HepG2 (cell line): ENCODE data around the gene TNRC18. TPM values are rescaled to one million over a fixed set of nuclear protein-coding genes. Genes with fewer than 3 reads are reported as not detected.

Source experiments
- ATAC-seq: fragments of 200-7000 bp; cut with Tn5 transposase; 3 replicates; pipeline ENCODE4 v1.9.1; 2020; ENCODE audit warnings: mild to moderate bottlenecking, moderate library complexity
- BruUV-seq: library from RNA; stranded (reverse); fragments of 400-500 nt; replicated peaks from 2 replicates; lab custom pipeline; 2021; lab: Mats Ljungman, UMichigan
- CTCF ChIA-PET: fragments of 300-600 bp; formaldehyde crosslinking; extraction: SDS; loops from one replicate; lab custom pipeline; 2021; ENCODE audit warnings: low total read pairs, inconsistent platforms, low intra/inter-chr PET ratio; lab: Yijun Ruan, JAX
- POLR2A ChIA-PET: fragments of 350-600 bp; sonication (Branson Sonifier 250); formaldehyde crosslinking; loops from one replicate; lab custom pipeline; 2020; ENCODE audit warnings: antibody characterized with exemption, inconsistent platforms; lab: Yijun Ruan, JAX
- DNase-seq: peaks from one replicate; pipeline ENCODE4 v3.0.0-alpha.2; 2015; ENCODE audit warnings: low spot score
- FAIRE-seq: peaks from 3 replicates; lab custom pipeline; 2011; peaks lifted over from hg19 to GRCh38; lab: Jason Lieb, UNC
- H2AFZ ChIP-seq: one replicate; pipeline ENCODE4 v1.6.1; 2011; ENCODE audit warnings: low read length, inconsistent platforms
- H3K27ac ChIP-seq: fragments of 300-600 bp; 3 replicates; pipeline ENCODE4 v1.8.0; 2011; ENCODE audit warnings: mixed run types, mild to moderate bottlenecking, mixed read lengths, low read length, inconsistent platforms; ENCODE audit not compliant: insufficient read depth; ENCODE audit errors: extremely low read length
- H3K27me3 ChIP-seq, 2 experiments: fragments of 200-600 bp in 1 of 2; 2 replicates in 1 of 2; 3 replicates in 1 of 2; pipeline versions ENCODE4 v1.6.0 to v1.8.0; 2011; ENCODE audit warnings: low read length in 2 of 2, mild to moderate bottlenecking in 2 of 2, moderate library complexity in 2 of 2, inconsistent platforms in 1 of 2; ENCODE audit not compliant: insufficient read depth in 2 of 2, control insufficient read depth in 1 of 2
- H3K36me3 ChIP-seq, 2 experiments: fragments of 200-600 bp in 1 of 2; replicated peaks in 1 of 2; 2 replicates in 1 of 2; 3 replicates in 1 of 2; pipeline versions ENCODE4 v1.5.1 to v1.8.0; 2011; ENCODE audit warnings: low read length in 2 of 2, inconsistent platforms in 1 of 2; ENCODE audit not compliant: insufficient read depth in 2 of 2, control insufficient read depth in 1 of 2
- H3K4me1 ChIP-seq: 2 replicates; pipeline ENCODE4 v1.5.1; 2012; ENCODE audit warnings: low read length, inconsistent platforms; ENCODE audit not compliant: insufficient read depth
- H3K4me2 ChIP-seq: 2 replicates; pipeline ENCODE4 v1.6.0; 2011; ENCODE audit warnings: low read depth, low read length, inconsistent platforms
- H3K4me3 ChIP-seq, 3 experiments: fragments of 200-600 bp in 1 of 3; sonication (generic), shearing (Covaris generic) in 1 of 3; replicated peaks in 1 of 3; 2 replicates each; pipeline ENCODE4 v1.5.1; 2011 to 2016; ENCODE audit warnings: low read length in 3 of 3, inconsistent platforms in 2 of 3, low read depth in 2 of 3, mild to moderate bottlenecking in 2 of 3, control low read depth in 1 of 3, mixed read lengths in 1 of 3; ENCODE audit not compliant: insufficient read depth in 1 of 3
- H3K79me2 ChIP-seq: one replicate; pipeline ENCODE4 v1.6.1; 2011; ENCODE audit warnings: low read length, inconsistent platforms; ENCODE audit not compliant: insufficient read depth
- H3K9ac ChIP-seq: 2 replicates; pipeline ENCODE4 v1.6.0; 2011; ENCODE audit warnings: mild to moderate bottlenecking, low read depth, low read length, inconsistent platforms; ENCODE audit not compliant: insufficient read depth
- H3K9me3 ChIP-seq: 2 replicates; pipeline ENCODE4 v1.5.1; 2012; ENCODE audit warnings: mild to moderate bottlenecking, low read length
- H4K20me1 ChIP-seq: 2 replicates; pipeline ENCODE4 v1.6.0; 2011; ENCODE audit warnings: inconsistent platforms, mild to moderate bottlenecking, low read length, moderate library complexity; ENCODE audit not compliant: insufficient read depth
- AGO2 ChIP-seq: fragments of 200-400 bp; formaldehyde crosslinking; optimal IDR thresholded peaks from 2 replicates; pipeline ENCODE3; 2017; ENCODE audit warnings: mild to moderate bottlenecking, low read depth, low read length, moderate library complexity
- ATF4 ChIP-seq, 2 experiments: fragments of 450-650 bp in 1 of 2; sonication (generic) in 1 of 2; formaldehyde crosslinking; IDR thresholded peaks; 2 replicates each; pipeline versions ENCODE4 v1.5.0 to v1.8.0; 2020 to 2022; ENCODE audit warnings: mild to moderate bottlenecking in 1 of 2, missing genetic modification reagents in 1 of 2
- BORCS8-MEF2B ChIP-seq: sonication (generic); formaldehyde crosslinking; IDR thresholded peaks from 2 replicates; pipeline ENCODE4 v1.8.0; 2022; ENCODE audit warnings: mild to moderate bottlenecking, missing genetic modification reagents
- FOXK1 ChIP-seq: sonication (generic); formaldehyde crosslinking; IDR thresholded peaks from 2 replicates; pipeline ENCODE4 v1.4.0; 2020; ENCODE audit warnings: low read depth, missing genetic modification reagents, borderline replicate concordance
- HMGA1 ChIP-seq: sonication (generic); formaldehyde crosslinking; conservative IDR thresholded peaks from 2 replicates; pipeline ENCODE4 v1.4.0; 2020; ENCODE audit warnings: missing genetic modification reagents
- MAFG ChIP-seq: sonication (generic); formaldehyde crosslinking; IDR thresholded peaks from 2 replicates; pipeline ENCODE4 v1.5.1; 2020; ENCODE audit warnings: mild to moderate bottlenecking, missing genetic modification reagents
- MLLT10 ChIP-seq: sonication (generic); formaldehyde crosslinking; IDR thresholded peaks from 2 replicates; pipeline ENCODE4 v1.4.0; 2020; ENCODE audit warnings: missing genetic modification reagents
- PREB ChIP-seq: sonication (generic); formaldehyde crosslinking; IDR thresholded peaks from 2 replicates; pipeline ENCODE4 v1.4.0; 2020; ENCODE audit warnings: missing genetic modification reagents
- RFX1 ChIP-seq: fragments of 450-650 bp; IDR thresholded peaks from 2 replicates; pipeline ENCODE4 v1.6.1; 2017
- SUZ12 ChIP-seq: fragments of 150-350 bp; IDR thresholded peaks from 2 replicates; pipeline ENCODE4 v1.6.1; 2014; ENCODE audit warnings: low read depth, low read length
- ZBTB7B ChIP-seq: sonication (generic); formaldehyde crosslinking; IDR thresholded peaks from 2 replicates; pipeline ENCODE4 v1.4.0; 2020; ENCODE audit warnings: missing genetic modification reagents
- ZFP36 ChIP-seq: fragments of 150-350 bp; IDR thresholded peaks from 2 replicates; pipeline ENCODE4 v1.6.1; 2018; ENCODE audit warnings: borderline replicate concordance, low read length, low read depth; ENCODE audit not compliant: partially characterized antibody
- ZFP90 ChIP-seq: sonication (generic); formaldehyde crosslinking; IDR thresholded peaks from 2 replicates; pipeline ENCODE4 v1.8.0; 2022; ENCODE audit warnings: missing genetic modification reagents, mild to moderate bottlenecking, inconsistent platforms, borderline replicate concordance
- ZNF256 ChIP-seq: sonication (generic); formaldehyde crosslinking; conservative IDR thresholded peaks from 2 replicates; pipeline ENCODE4 v1.4.0; 2020; ENCODE audit warnings: missing genetic modification reagents
- ZSCAN12 ChIP-seq: sonication (generic); formaldehyde crosslinking; IDR thresholded peaks from 2 replicates; pipeline ENCODE4 v1.9.0; 2021; ENCODE audit warnings: mild to moderate bottlenecking, missing genetic modification reagents
- WGBS: methylation state at CpG from one replicate; pipeline ENCODE4 v1.1.6; 2017; ENCODE audit warnings: low lambda C conversion rate; 5-methylcytosine and 5-hydroxymethylcytosine counted together
- in situ Hi-C: cut with HindIII; loops from 2 replicates; pipeline ENCODE4 v1.10.0; 2017; ENCODE audit warnings: low pct_unique_long_range_greater_than_20kb; ENCODE audit not compliant: extremely low pct_ligation_motif_present
- intact Hi-C: fragments of 100-400 bp; cut with micrococcal nuclease; formaldehyde crosslinking; loops from one replicate; pipeline ENCODE4 v1.10.0; 2022; ENCODE audit not compliant: unreplicated experiment
- polyA plus RNA-seq, 8 experiments: library from polyadenylated mRNA; depleted of rRNA in 3 of 8; stranded (reverse) in 7 of 8; unstranded in 1 of 8; fragments of >200 nt; fragmentation: Illumina TruSeq in 4 of 8; extraction: Trizol in 4 of 8; gene quantifications; 2 replicates each; pipeline versions ENCODE4 v1.2.1 to v1.2.3, GENCODE V29; 2011 to 2016; ENCODE audit warnings: low read depth in 4 of 8, missing spikeins in 1 of 8, mixed read lengths in 1 of 8; ENCODE audit not compliant: insufficient read depth in 1 of 8
- total RNA-seq, 5 experiments: library from RNA; depleted of rRNA; stranded (reverse); fragments of >200 nt; fragmentation: Illumina TruSeq; extraction: Trizol; gene quantifications; 2 replicates each; pipeline ENCODE4 v1.2.3, GENCODE V29; 2016; ENCODE audit warnings: low read depth in 1 of 5

Gene TNRC18
- total and polyA plus RNA-seq, 2 of the 13 experiments (the other 11 are each of a cell fraction or from before 2014, with no cell fraction given): 11.7 to 17.4 TPM

GRCh38 chr7:5382281-5382892 lies 41.2 kb downstream of the TNRC18 start (continued):
- TF ChIP-seq FOXK1: no peak
- no peak for TF ChIP-seq ZFP90 (CRISPR knock-in tag)
- TF ChIP-seq PREB (CRISPR knock-in tag): no peak
- TF ChIP-seq SUZ12: no peak
- TF ChIP-seq ZNF256 (CRISPR knock-in tag): no peak
- TF ChIP-seq MLLT10 (CRISPR knock-in tag): no peak
- TF ChIP-seq ZSCAN12 (CRISPR knock-in tag): no peak
- no peak for TF ChIP-seq HMGA1 (CRISPR knock-in tag)
- TF ChIP-seq ATF4 (CRISPR knock-in tag; IDR thresholded peaks at IDR 0.05): no peak
- TF ChIP-seq RFX1: peak; percentile 21; the same call in 1 of the 2 replicates

- Histone ChIP-seq H3K9ac (no peak overlapping the region), H4K20me1 (peaks cover 65% of the 10 kb centered on the region; the same call in 1 of the 2 replicates), H3K4me2 (no peak overlapping the region), H3K9me3 (no peaks in the 10 kb centered on the region), H3K4me3 (no peak overlapping the region), H3K4me1 (peaks cover 10% of the 10 kb centered on the region; the same call in 1 of the 2 replicates), H3K27ac (no peak overlapping the region), H3K79me2 (peaks cover 52% of the 10 kb centered on the region), H3K27me3 (no peaks in the 10 kb centered on the region), H2AFZ (no peak overlapping the region), H3K36me3 (peaks cover 28 to 39% of the 10 kb centered on the region in 2 experiments; a peak in 4 of 5 replicates)
- ChIA-PET POLR2A (no interaction called here), CTCF (no interaction called here)
- BruUV-seq: no TSS peak
- 90% methylated on average over 10 of the region's 11 CpGs for WGBS
- no peak for ATAC-seq
- intact Hi-C loops: no loop called here
- FAIRE-seq: no peak
- TF ChIP-seq ZBTB7B (CRISPR knock-in tag): no peak
- TF ChIP-seq AGO2: peak; percentile 51
- TF ChIP-seq ZFP36: peak; percentile 84
- no peak for TF ChIP-seq ATF4 (CRISPR knock-in tag; IDR thresholded peaks at IDR 0.05)
- TF ChIP-seq BORCS8-MEF2B (CRISPR knock-in tag): no peak
- TF ChIP-seq MAFG (CRISPR knock-in tag): no peak
- DNase-seq: no peak
- in situ Hi-C loops: no loop called here
Measured at GRCh38 chr7:5381071-5381772, 42.4 kb downstream of the TNRC18 start.
